ENCODE data around the gene GAS5.

GRCh38 chr1:173863224-173864161 is 4.3 kb downstream of the GAS5 start:
- TF ChIP-seq CTCF (conservative IDR thresholded peaks at IDR 0.05; ENCODE audit: low read depth in 2 of 2), result no peak
- no peak for TF ChIP-seq REST (IDR thresholded peaks at IDR 0.05; ENCODE audit: unreplicated experiment)
- no peak for TF ChIP-seq EZH2 (IDR thresholded peaks at IDR 0.05; ENCODE audit: low read depth, unreplicated experiment)
- no peak for TF ChIP-seq CREB1 (CRISPR knock-in tag; IDR thresholded peaks at IDR 0.05; ENCODE audit: low read depth)
- no peak for TF ChIP-seq EZH2phosphoT487 (IDR thresholded peaks at IDR 0.05; ENCODE audit: unreplicated experiment)
- TF ChIP-seq POLR2AphosphoS5 (IDR thresholded peaks at IDR 0.05; ENCODE audit: low read depth), result no peak
- TF ChIP-seq ZNF462 (CRISPR knock-in tag; IDR thresholded peaks at IDR 0.05), result no peak
